ENCODE data around the gene PIK3AP1. TPM values are rescaled to one million over a fixed set of nuclear protein-coding genes. Genes with fewer than 3 reads are reported as not detected.

The PIK3AP1 gene
- total RNA-seq, 1 donor from 2014 or later: 3.8 TPM

DNA sequence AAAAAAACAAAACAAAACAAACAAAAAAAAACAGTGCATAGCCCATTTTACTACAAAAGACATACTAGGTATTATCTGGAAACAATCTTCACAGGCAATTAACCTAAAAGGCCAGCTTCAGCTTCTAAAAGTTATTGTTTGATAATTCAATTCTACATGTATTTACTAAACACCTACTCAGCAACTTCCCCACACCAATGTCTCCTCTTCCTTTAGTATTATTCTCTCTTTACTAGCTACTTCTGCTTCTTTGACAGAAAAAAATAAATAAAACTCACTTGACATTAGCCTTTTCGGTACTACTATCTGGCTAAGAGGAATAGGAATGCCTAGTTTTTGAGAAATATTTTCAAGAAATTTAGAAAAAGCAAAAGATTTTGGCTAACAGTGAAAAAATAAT lies 136.3 kb downstream of the PIK3AP1 start:
- Histone ChIP-seq H3K4me3 (no peak overlapping the region), H3K9me3 (ENCODE audit: low read depth) (no peaks in the 10 kb centered on the region), H2AFZ (replicated peaks) (no peak overlapping the region), H3K4me1 (peaks cover 41% of the 10 kb centered on the region), H3K36me3 (no peaks in the 10 kb centered on the region), H3K4me2 (no peak overlapping the region), H3K9ac (no peak overlapping the region), H4K20me1 (ENCODE audit: low read depth) (peaks cover 59% of the 10 kb centered on the region), H3K27ac (no peak overlapping the region), H3F3A (ENCODE audit: low read depth) (peaks cover 36% of the 10 kb centered on the region), H3K79me2 (ENCODE audit: low read depth) (peaks cover 84% of the 10 kb centered on the region), H3K27me3 (no peaks in the 10 kb centered on the region)
- Mint-ChIP-seq H3K4me1 (peaks cover 31% of the 10 kb centered on the region), H3K4me3 (no peak overlapping the region), H3K9me3 (no peaks in the 10 kb centered on the region), H3K27ac (peak overlapping the region; percentile 42), H3K27me3 (ENCODE audit: insufficient read depth, low read depth) (no peaks in the 10 kb centered on the region), H3K36me3 (no peaks in the 10 kb centered on the region)
- no peak for TF ChIP-seq EZH2 (IDR thresholded peaks at IDR 0.05)
- TF ChIP-seq EZH2phosphoT487 (IDR thresholded peaks at IDR 0.05): no peak
- no peak for TF ChIP-seq CTCF (IDR thresholded peaks at IDR 0.05)
- DNase-seq (ENCODE audit: low spot score): no peak

DNA sequence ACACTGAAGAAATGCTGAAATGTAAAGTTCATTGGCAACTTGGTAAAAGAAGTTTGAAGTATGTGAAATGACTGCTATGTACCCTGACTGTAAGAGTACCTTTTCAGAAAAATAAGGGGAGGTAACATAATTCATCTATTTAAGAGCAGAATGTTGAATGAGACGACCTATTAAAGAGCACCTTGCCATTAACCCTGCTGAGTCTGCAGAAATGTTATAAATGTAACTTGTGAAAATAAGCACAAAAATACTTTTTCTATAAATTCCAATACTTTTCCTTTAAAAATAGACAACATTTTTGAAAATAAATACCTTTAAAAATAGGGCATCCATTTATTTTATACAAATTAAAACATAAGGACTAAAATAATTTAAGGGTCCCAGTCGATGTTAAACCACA lies 141.2 kb downstream of the PIK3AP1 start:
- peak overlapping the region; percentile 16 for H3K9ac ChIP-seq
- H3K9me3 Mint-ChIP-seq: peaks cover 1% of the 10 kb centered on the region
- no peaks in the 10 kb centered on the region for H3K9me3 ChIP-seq (ENCODE audit: low read depth)
- peaks cover 23% of the 10 kb centered on the region for H3K4me1 Mint-ChIP-seq
- H3K27ac Mint-ChIP-seq: no peak overlapping the region
- H3K4me2 ChIP-seq: peak overlapping the region; percentile 67
- H3K79me2 ChIP-seq (ENCODE audit: low read depth): peaks cover 100% of the 10 kb centered on the region
- H3F3A ChIP-seq (ENCODE audit: low read depth): peaks cover 27% of the 10 kb centered on the region
- peaks cover 25% of the 10 kb centered on the region for H3K4me1 ChIP-seq
- H3K4me3 Mint-ChIP-seq: no peak overlapping the region
- peaks cover 21% of the 10 kb centered on the region for H3K36me3 Mint-ChIP-seq
- H3K36me3 ChIP-seq: peaks cover 8% of the 10 kb centered on the region
- no peak overlapping the region for H3K4me3 ChIP-seq
- peak overlapping the region; percentile 88 for H3K27ac ChIP-seq
- no peak for DNase-seq (ENCODE audit: low spot score)
- no peaks in the 10 kb centered on the region for H3K27me3 Mint-ChIP-seq (ENCODE audit: insufficient read depth, low read depth)
- no peaks in the 10 kb centered on the region for H3K27me3 ChIP-seq
- peaks cover 67% of the 10 kb centered on the region for H4K20me1 ChIP-seq (ENCODE audit: low read depth)
- TF ChIP-seq EZH2phosphoT487 (IDR thresholded peaks at IDR 0.05) (no peak), CTCF (IDR thresholded peaks at IDR 0.05) (no peak), EZH2 (IDR thresholded peaks at IDR 0.05) (no peak)
- H2AFZ ChIP-seq (replicated peaks): no peak overlapping the region

GRCh38 chr10:96578633-96579032 lies 141.7 kb downstream of the PIK3AP1 start:
- H3K4me1 ChIP-seq: peaks cover 25% of the 10 kb centered on the region
- no peak overlapping the region for H3K4me2 ChIP-seq
- H2AFZ ChIP-seq (replicated peaks): no peak overlapping the region
- H3K4me1 Mint-ChIP-seq: peaks cover 21% of the 10 kb centered on the region
- H3F3A ChIP-seq (ENCODE audit: low read depth): peaks cover 27% of the 10 kb centered on the region
- DNase-seq (ENCODE audit: low spot score): no peak
- H4K20me1 ChIP-seq (ENCODE audit: low read depth): peaks cover 62% of the 10 kb centered on the region
- peaks cover 26% of the 10 kb centered on the region for H3K36me3 Mint-ChIP-seq
- no peak overlapping the region for H3K27ac Mint-ChIP-seq
- H3K9me3 Mint-ChIP-seq: peaks cover 2% of the 10 kb centered on the region
- no peak for TF ChIP-seq EZH2phosphoT487 (IDR thresholded peaks at IDR 0.05)
- TF ChIP-seq EZH2 (IDR thresholded peaks at IDR 0.05): no peak
- no peak for TF ChIP-seq CTCF (IDR thresholded peaks at IDR 0.05)
- H3K4me3 ChIP-seq: no peak overlapping the region
- no peaks in the 10 kb centered on the region for H3K27me3 Mint-ChIP-seq (ENCODE audit: insufficient read depth, low read depth)
- no peak overlapping the region for H3K4me3 Mint-ChIP-seq
- H3K36me3 ChIP-seq: peaks cover 11% of the 10 kb centered on the region
- no peak overlapping the region for H3K9ac ChIP-seq
- H3K27me3 ChIP-seq: no peaks in the 10 kb centered on the region
- H3K79me2 ChIP-seq (ENCODE audit: low read depth): peaks cover 100% of the 10 kb centered on the region
- no peak overlapping the region for H3K27ac ChIP-seq
- H3K9me3 ChIP-seq (ENCODE audit: low read depth): no peaks in the 10 kb centered on the region
